Fibroblast of upper back skin (primary cell): Measurements from ENCODE around the gene DDIT3.

Experiments
- DNase-seq: peaks from one replicate; pipeline ENCODE4 v3.0.0-alpha.2; 2013

DDIT3 gene

GRCh38 chr12:57546438-57547287, 26.3 kb upstream of the DDIT3 start, which contains the start of gene DCTN2:
Gene DCTN2 (minus strand): TSS chr12:57547192. CDS start chr12:57547063, 129 bp downstream.
- DNase-seq: peak; percentile 98

GRCh38 chr12:57545809-57546437, 25.6 kb upstream of the DDIT3 start:
- DNase-seq: no peak

GRCh38 chr12:57543581-57543980, 23.3 kb upstream of the DDIT3 start:
- DNase-seq: no peak

GRCh38 chr12:57541717-57542116, 21.4 kb upstream of the DDIT3 start:
- DNase-seq: no peak

GRCh38 chr12:57541001-57541400, 20.7 kb upstream of the DDIT3 start:
- peak; percentile 57 for DNase-seq

- DNase-seq: no peak
Observed at GRCh38 chr12:57539134-57539768, 18.9 kb upstream of the DDIT3 start.

GRCh38 chr12:57536597-57536942, 16.3 kb upstream of the DDIT3 start:
- DNase-seq: no peak

GRCh38 chr12:57535764-57536596, 15.7 kb upstream of the DDIT3 start:
- no peak for DNase-seq

- no peak for DNase-seq
Observed at GRCh38 chr12:57534991-57535543, 14.8 kb upstream of the DDIT3 start.

GRCh38 chr12:57534250-57534649, 13.9 kb upstream of the DDIT3 start:
- no peak for DNase-seq

GRCh38 chr12:57533108-57533507, 12.8 kb upstream of the DDIT3 start:
- DNase-seq: no peak

- no peak for DNase-seq
Observed at GRCh38 chr12:57531836-57532235, 11.5 kb upstream of the DDIT3 start.

- no peak for DNase-seq
Observed at GRCh38 chr12:57530396-57531142, 10.3 kb upstream of the DDIT3 start.

- no peak for DNase-seq
Observed at GRCh38 chr12:57529831-57530230, 9.5 kb upstream of the DDIT3 start.

GRCh38 chr12:57528831-57529555, 8.7 kb upstream of the DDIT3 start:
- DNase-seq: no peak

GRCh38 chr12:57528176-57528575, 7.9 kb upstream of the DDIT3 start:
- no peak for DNase-seq

GRCh38 chr12:57527184-57527583, 6.9 kb upstream of the DDIT3 start:
- DNase-seq: no peak

GRCh38 chr12:57526477-57527126, 6.3 kb upstream of the DDIT3 start:
- DNase-seq: no peak

GRCh38 chr12:57525615-57526383, 5.5 kb upstream of the DDIT3 start:
- no peak for DNase-seq
